ENCODE measurements around the gene NAV2. TPM values are rescaled to one million over a fixed set of nuclear protein-coding genes. Genes with fewer than 3 reads are reported as not detected.

Gene NAV2
- total RNA-seq, 1 experiment from 2014 or later = 139 TPM

DNA sequence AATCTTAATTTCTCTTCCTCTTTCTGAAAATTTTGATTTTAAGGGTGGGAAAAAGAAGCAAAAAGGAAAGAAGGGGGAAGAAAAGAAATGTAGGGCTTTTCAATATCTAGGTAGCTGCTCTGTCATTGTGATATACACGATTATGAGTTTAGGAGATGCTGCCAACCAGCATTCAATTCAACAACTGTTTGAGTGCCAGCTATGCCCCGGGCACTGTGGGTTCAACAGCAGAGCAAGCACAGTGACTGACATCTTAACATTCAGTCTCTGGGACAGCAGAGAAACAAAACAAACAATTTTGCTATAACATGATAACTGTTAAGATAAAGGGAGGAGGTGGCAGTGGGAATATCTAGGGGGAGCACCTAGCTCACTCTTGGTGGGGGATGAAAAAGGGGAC is 356.1 kb downstream of the NAV2 start:
- H3K27ac Mint-ChIP-seq (ENCODE audit: low read depth, unreplicated experiment) = peak overlapping the region; percentile 82
- no peaks in the 10 kb centered on the region for H3K27me3 Mint-ChIP-seq (ENCODE audit: insufficient read depth, unreplicated experiment)
- H3K4me1 Mint-ChIP-seq (ENCODE audit: insufficient read depth, unreplicated experiment) = peaks cover 3% of the 10 kb centered on the region
- no peak for DNase-seq (ENCODE audit: unreplicated experiment)
- BruUV-seq (replicated peaks) = no TSS peak
- intact Hi-C loops (cut with micrococcal nuclease) = no loop called here
- no peaks in the 10 kb centered on the region for H3K9me3 Mint-ChIP-seq (ENCODE audit: unreplicated experiment)
- TF ChIP-seq, protein P1, sequence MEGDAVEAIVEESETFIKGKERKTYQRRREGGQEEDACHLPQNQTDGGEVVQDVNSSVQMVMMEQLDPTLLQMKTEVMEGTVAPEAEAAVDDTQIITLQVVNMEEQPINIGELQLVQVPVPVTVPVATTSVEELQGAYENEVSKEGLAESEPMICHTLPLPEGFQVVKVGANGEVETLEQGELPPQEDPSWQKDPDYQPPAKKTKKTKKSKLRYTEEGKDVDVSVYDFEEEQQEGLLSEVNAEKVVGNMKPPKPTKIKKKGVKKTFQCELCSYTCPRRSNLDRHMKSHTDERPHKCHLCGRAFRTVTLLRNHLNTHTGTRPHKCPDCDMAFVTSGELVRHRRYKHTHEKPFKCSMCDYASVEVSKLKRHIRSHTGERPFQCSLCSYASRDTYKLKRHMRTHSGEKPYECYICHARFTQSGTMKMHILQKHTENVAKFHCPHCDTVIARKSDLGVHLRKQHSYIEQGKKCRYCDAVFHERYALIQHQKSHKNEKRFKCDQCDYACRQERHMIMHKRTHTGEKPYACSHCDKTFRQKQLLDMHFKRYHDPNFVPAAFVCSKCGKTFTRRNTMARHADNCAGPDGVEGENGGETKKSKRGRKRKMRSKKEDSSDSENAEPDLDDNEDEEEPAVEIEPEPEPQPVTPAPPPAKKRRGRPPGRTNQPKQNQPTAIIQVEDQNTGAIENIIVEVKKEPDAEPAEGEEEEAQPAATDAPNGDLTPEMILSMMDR (IDR thresholded peaks at IDR 0.05; ENCODE audit: unreplicated experiment) = no peak
- peaks cover 100% of the 10 kb centered on the region for H3K36me3 Mint-ChIP-seq (ENCODE audit: insufficient read depth, unreplicated experiment)
- CTCF ChIA-PET = interaction anchor here (0.6 to 1.8 kb wide), 7 partner anchors 8 to 505 kb away, joined by 3 to 5 read pairs (median 3); no protein-coding TSS in a partner anchor
- no peak overlapping the region for H3K4me3 Mint-ChIP-seq (ENCODE audit: unreplicated experiment)
- POLR2A ChIA-PET = interaction anchor here (0.7 to 2.2 kb wide), 6 partner anchors 8 to 46 kb away, joined by 3 to 6 read pairs (median 4); no protein-coding TSS in a partner anchor

DNA sequence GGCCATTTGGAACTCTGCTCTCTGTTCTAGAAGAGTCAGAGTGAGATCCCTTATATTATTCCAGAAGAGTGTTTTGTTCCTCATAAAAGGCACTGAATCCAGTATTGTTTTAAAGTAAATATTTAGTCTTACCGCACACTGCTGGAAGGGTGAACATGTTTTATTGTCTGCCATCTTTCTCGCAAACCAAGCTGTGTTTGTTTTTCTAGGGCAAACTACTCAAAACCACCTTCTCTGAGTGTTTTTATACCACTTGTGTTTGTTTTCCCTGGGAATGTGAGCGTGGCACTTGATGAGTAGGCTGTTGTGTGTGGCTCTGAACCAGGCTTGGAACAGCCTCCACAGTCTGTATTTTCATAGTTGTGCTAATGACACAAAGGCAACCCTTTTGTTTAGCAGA is 357.8 kb downstream of the NAV2 start:
- TF ChIP-seq, protein P1 (IDR thresholded peaks at IDR 0.05; ENCODE audit: unreplicated experiment) = no peak
- no peaks in the 10 kb centered on the region for H3K27me3 Mint-ChIP-seq (ENCODE audit: insufficient read depth, unreplicated experiment)
- no TSS peak for BruUV-seq (replicated peaks)
- peak overlapping the region; percentile 27 for H3K27ac Mint-ChIP-seq (ENCODE audit: low read depth, unreplicated experiment)
- CTCF ChIA-PET = interaction anchor here (0.7 to 1.1 kb wide), 3 partner anchors 21 to 120 kb away, joined by 3 to 4 read pairs (median 4); no protein-coding TSS in a partner anchor
- H3K4me3 Mint-ChIP-seq (ENCODE audit: unreplicated experiment) = no peak overlapping the region
- POLR2A ChIA-PET = no interaction called here
- intact Hi-C loops (cut with micrococcal nuclease) = no loop called here
- H3K4me1 Mint-ChIP-seq (ENCODE audit: insufficient read depth, unreplicated experiment) = peaks cover 14% of the 10 kb centered on the region
- DNase-seq (ENCODE audit: unreplicated experiment) = no peak
- H3K36me3 Mint-ChIP-seq (ENCODE audit: insufficient read depth, unreplicated experiment) = peaks cover 100% of the 10 kb centered on the region
- H3K9me3 Mint-ChIP-seq (ENCODE audit: unreplicated experiment) = no peaks in the 10 kb centered on the region

DNA sequence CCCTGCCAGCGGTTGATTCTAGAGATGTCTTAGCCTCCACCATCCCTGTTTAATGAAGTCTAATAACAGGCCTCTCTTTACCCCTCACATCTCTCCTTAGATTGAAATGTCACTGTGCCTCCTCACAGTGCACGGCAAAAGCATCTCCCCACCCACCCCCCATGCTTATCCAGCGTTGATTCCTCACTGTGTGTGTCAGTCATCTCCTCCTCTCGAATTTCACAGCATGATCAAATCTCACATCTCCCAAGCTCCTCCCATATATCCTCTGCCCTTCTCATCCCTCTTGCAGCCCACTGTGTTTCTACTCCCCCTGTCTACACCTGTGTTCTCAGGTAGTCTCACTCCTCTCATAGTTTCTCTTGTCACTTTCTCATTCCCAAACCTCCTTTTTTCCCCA is 363.0 kb downstream of the NAV2 start:
- Mint-ChIP-seq H3K27me3 (ENCODE audit: insufficient read depth, unreplicated experiment) (no peaks in the 10 kb centered on the region), H3K36me3 (ENCODE audit: insufficient read depth, unreplicated experiment) (peaks cover 100% of the 10 kb centered on the region), H3K27ac (ENCODE audit: low read depth, unreplicated experiment) (peak overlapping the region; percentile 37), H3K9me3 (ENCODE audit: unreplicated experiment) (no peaks in the 10 kb centered on the region), H3K4me3 (ENCODE audit: unreplicated experiment) (no peak overlapping the region), H3K4me1 (ENCODE audit: insufficient read depth, unreplicated experiment) (peaks cover 20% of the 10 kb centered on the region)
- intact Hi-C loops (cut with micrococcal nuclease) = no loop called here
- ChIA-PET CTCF (interaction anchor here (0.6 to 0.9 kb wide), 5 partner anchors 16 to 486 kb away, joined by 3 read pairs; no protein-coding TSS in a partner anchor), POLR2A (interaction anchor here (0.6 to 1.0 kb wide), 2 partner anchors 15 to 64 kb away, joined by 3 read pairs; no protein-coding TSS in a partner anchor)
- no peak for DNase-seq (ENCODE audit: unreplicated experiment)
- TF ChIP-seq, protein P1 (IDR thresholded peaks at IDR 0.05; ENCODE audit: unreplicated experiment) = no peak
- BruUV-seq (replicated peaks) = no TSS peak

DNA sequence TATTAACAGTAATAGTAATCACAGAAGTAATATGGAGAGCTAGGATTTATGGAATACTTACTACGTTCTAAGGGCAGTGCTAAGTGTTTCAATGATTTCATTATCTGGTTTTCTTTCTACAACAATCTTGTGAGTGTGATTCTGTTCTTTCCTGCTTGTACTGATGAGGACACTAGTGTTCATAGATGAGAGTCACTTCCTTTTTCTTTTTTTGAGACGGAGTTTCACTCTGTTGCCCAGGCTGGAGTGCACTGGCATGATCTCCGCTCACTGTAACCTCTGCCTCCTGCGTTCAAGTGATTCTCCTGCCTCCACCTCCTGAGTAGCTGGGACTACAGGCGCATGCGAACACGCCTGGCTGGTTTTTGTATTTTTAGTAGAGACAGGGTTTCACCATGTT is 366.2 kb downstream of the NAV2 start:
- no peaks in the 10 kb centered on the region for H3K27me3 Mint-ChIP-seq (ENCODE audit: insufficient read depth, unreplicated experiment)
- intact Hi-C loops (cut with micrococcal nuclease) = no loop called here
- TF ChIP-seq, protein P1 (IDR thresholded peaks at IDR 0.05; ENCODE audit: unreplicated experiment) = no peak
- H3K27ac Mint-ChIP-seq (ENCODE audit: low read depth, unreplicated experiment) = no peak overlapping the region
- ChIA-PET CTCF (interaction anchor here (0.8 to 4.2 kb wide), 7 partner anchors 9 to 319 kb away, joined by 3 to 22 read pairs (median 3); no protein-coding TSS in a partner anchor), POLR2A (interaction anchor here (0.7 to 2.6 kb wide), 3 partner anchors 11 to 55 kb away, joined by 3 to 9 read pairs (median 4); no protein-coding TSS in a partner anchor)
- H3K9me3 Mint-ChIP-seq (ENCODE audit: unreplicated experiment) = no peaks in the 10 kb centered on the region
- no peak overlapping the region for H3K4me3 Mint-ChIP-seq (ENCODE audit: unreplicated experiment)
- H3K4me1 Mint-ChIP-seq (ENCODE audit: insufficient read depth, unreplicated experiment) = peaks cover 15% of the 10 kb centered on the region
- peaks cover 100% of the 10 kb centered on the region for H3K36me3 Mint-ChIP-seq (ENCODE audit: insufficient read depth, unreplicated experiment)
- no TSS peak for BruUV-seq (replicated peaks)
- DNase-seq (ENCODE audit: unreplicated experiment) = no peak
